Right atrium auricular region (tissue), 2 donors: ENCODE data around the gene MBTPS1. TPM values are rescaled to one million over a fixed set of nuclear protein-coding genes. Genes with fewer than 3 reads are reported as not detected.

ENCODE experiments used
- DNase-seq: peaks from one replicate; pipeline ENCODE4 v3.0.0-alpha.2; 2019; ENCODE audit warnings: low spot score
- H3K27ac ChIP-seq, 2 donors: fragments of 200-600 bp; sonication (generic); 1 replicate in 1 of 2; 2 replicates in 1 of 2; pipeline ENCODE4 v1.5.1; 2016 to 2019
- H3K27me3 ChIP-seq, 2 donors: fragments of 200-600 bp; sonication (generic); one replicate each; pipeline versions ENCODE4 v1.5.1 to v1.6.0; 2017 to 2019
- H3K36me3 ChIP-seq: fragments of 200-600 bp; sonication (generic); one replicate; pipeline ENCODE4 v1.5.1; 2016
- H3K4me1 ChIP-seq, 2 donors: fragments of 200-600 bp; sonication (generic); one replicate each; pipeline versions ENCODE4 v1.5.1 to v1.6.0; 2017 to 2019
- H3K4me3 ChIP-seq, 2 donors: fragments of 200-600 bp; sonication (generic); 1 replicate in 1 of 2; 2 replicates in 1 of 2; pipeline ENCODE4 v1.5.1; 2017 to 2019; ENCODE audit warnings: mild to moderate bottlenecking in 1 of 2, moderate library complexity in 1 of 2
- H3K9me3 ChIP-seq, 2 donors: fragments of 200-600 bp; sonication (generic); one replicate each; pipeline ENCODE4 v1.5.1; 2019
- total RNA-seq, 2 donors: library from RNA; depleted of rRNA; stranded (reverse); fragments of >200 nt; gene quantifications; one replicate each; pipeline ENCODE4 v1.1.0, GENCODE V29; 2016
- TF ChIP-seq, protein P1 (sequence below), 2 donors: fragments of 200-600 bp; sonication (generic); IDR thresholded peaks; one replicate each; pipeline ENCODE4 v1.5.1; 2019; ENCODE audit warnings: antibody characterized with exemption in 2 of 2

MBTPS1 gene
- total RNA-seq, 2 donors from 2014 or later: 75.3 to 77.5 TPM

DNA sequence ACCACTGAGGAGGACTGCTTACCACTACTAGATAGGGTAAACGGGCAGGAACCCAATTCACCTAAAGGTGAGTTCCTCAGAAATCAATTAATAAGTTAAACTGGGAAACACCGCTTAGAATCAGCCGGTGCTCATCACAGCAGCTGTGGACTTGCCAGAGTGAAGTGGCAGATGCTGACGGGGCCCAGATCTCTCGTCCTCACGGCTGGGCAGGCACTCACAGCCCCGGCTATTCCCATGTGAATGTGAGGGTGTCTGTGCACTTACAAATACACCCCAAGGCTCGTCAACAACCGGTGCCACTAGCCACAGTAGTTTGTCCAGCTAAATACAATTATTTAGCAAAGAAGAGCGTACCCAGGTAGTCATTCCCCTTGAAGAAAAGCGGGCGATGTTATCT is 29.7 kb downstream of the MBTPS1 start:
- H3K4me1 ChIP-seq: peaks cover 0 to 29% of the 10 kb centered on the region in 2 donors
- TF ChIP-seq, protein P1, sequence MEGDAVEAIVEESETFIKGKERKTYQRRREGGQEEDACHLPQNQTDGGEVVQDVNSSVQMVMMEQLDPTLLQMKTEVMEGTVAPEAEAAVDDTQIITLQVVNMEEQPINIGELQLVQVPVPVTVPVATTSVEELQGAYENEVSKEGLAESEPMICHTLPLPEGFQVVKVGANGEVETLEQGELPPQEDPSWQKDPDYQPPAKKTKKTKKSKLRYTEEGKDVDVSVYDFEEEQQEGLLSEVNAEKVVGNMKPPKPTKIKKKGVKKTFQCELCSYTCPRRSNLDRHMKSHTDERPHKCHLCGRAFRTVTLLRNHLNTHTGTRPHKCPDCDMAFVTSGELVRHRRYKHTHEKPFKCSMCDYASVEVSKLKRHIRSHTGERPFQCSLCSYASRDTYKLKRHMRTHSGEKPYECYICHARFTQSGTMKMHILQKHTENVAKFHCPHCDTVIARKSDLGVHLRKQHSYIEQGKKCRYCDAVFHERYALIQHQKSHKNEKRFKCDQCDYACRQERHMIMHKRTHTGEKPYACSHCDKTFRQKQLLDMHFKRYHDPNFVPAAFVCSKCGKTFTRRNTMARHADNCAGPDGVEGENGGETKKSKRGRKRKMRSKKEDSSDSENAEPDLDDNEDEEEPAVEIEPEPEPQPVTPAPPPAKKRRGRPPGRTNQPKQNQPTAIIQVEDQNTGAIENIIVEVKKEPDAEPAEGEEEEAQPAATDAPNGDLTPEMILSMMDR (IDR thresholded peaks at IDR 0.05): no peak
- H3K27ac ChIP-seq: peak overlapping the region; percentile 76 to 85
- no peaks in the 10 kb centered on the region for H3K27me3 ChIP-seq
- peaks cover 77% of the 10 kb centered on the region for H3K36me3 ChIP-seq
- no peak overlapping the region for H3K4me3 ChIP-seq
- DNase-seq: no peak
- no peaks in the 10 kb centered on the region for H3K9me3 ChIP-seq

- H3K36me3 ChIP-seq: peaks cover 77% of the 10 kb centered on the region
- H3K27ac ChIP-seq: peak overlapping the region; percentile 84 to 85
These were observed 30.4 kb downstream of the MBTPS1 start for GRCh38 chr16:84086341-84086740.

GRCh38 chr16:84085773-84086172 is 31.0 kb downstream of the MBTPS1 start:
- TF ChIP-seq, protein P1 (IDR thresholded peaks at IDR 0.05): no peak
- no peaks in the 10 kb centered on the region for H3K9me3 ChIP-seq
- no peak for DNase-seq
- no peak overlapping the region for H3K4me3 ChIP-seq
- H3K36me3 ChIP-seq: peaks cover 77% of the 10 kb centered on the region
- H3K27ac ChIP-seq: peak overlapping the region; percentile 84 to 85
- peaks cover 0 to 31% of the 10 kb centered on the region in 2 donors for H3K4me1 ChIP-seq
- no peaks in the 10 kb centered on the region for H3K27me3 ChIP-seq

More at GRCh38 chr16:84086341-84086740, 30.4 kb downstream of the MBTPS1 start:
- no peak for DNase-seq
- no peaks in the 10 kb centered on the region for H3K9me3 ChIP-seq
- no peak overlapping the region for H3K4me3 ChIP-seq
- H3K27me3 ChIP-seq: no peaks in the 10 kb centered on the region
- H3K4me1 ChIP-seq: peaks cover 0 to 26% of the 10 kb centered on the region in 2 donors
- TF ChIP-seq, protein P1 (IDR thresholded peaks at IDR 0.05): no peak

- TF ChIP-seq, protein P1 (IDR thresholded peaks at IDR 0.05): no peak
- Histone ChIP-seq H3K27ac (peak overlapping the region; percentile 84 to 85), H3K36me3 (peaks cover 74% of the 10 kb centered on the region)
These were observed 31.5 kb downstream of the MBTPS1 start for GRCh38 chr16:84085271-84085667.

GRCh38 chr16:84084570-84085270 is 32.0 kb downstream of the MBTPS1 start:
- DNase-seq: no peak
- no peak overlapping the region for H3K4me3 ChIP-seq
- no peaks in the 10 kb centered on the region for H3K9me3 ChIP-seq
- H3K4me1 ChIP-seq: peaks cover 0 to 39% of the 10 kb centered on the region in 2 donors
- peak overlapping the region; percentile 84 to 85 for H3K27ac ChIP-seq
- H3K27me3 ChIP-seq: no peaks in the 10 kb centered on the region
- TF ChIP-seq, protein P1 (IDR thresholded peaks at IDR 0.05): peak; percentile 71 to 76
- peaks cover 73% of the 10 kb centered on the region for H3K36me3 ChIP-seq

More at GRCh38 chr16:84085271-84085667, 31.5 kb downstream of the MBTPS1 start:
- no peak overlapping the region for H3K4me3 ChIP-seq
- no peaks in the 10 kb centered on the region for H3K27me3 ChIP-seq
- peaks cover 0 to 35% of the 10 kb centered on the region in 2 donors for H3K4me1 ChIP-seq
- no peaks in the 10 kb centered on the region for H3K9me3 ChIP-seq
- no peak for DNase-seq
